Astrocyte (in vitro differentiated cells and primary cell): ENCODE data around the gene POU2F3. TPM values are rescaled to one million over a fixed set of nuclear protein-coding genes. Genes with fewer than 3 reads are reported as not detected.
A peak's percentile ranks its signal among the peaks of the same experiment; 100 is the strongest.

Experiments
- DNase-seq: peaks from one replicate; pipeline ENCODE4 v3.0.0-alpha.2; 2010; ENCODE audit warnings: low read depth
- FAIRE-seq: peaks from 2 replicates; lab custom pipeline; 2011; peaks lifted over from hg19 to GRCh38; lab: Jason Lieb, UNC
- H2AFZ ChIP-seq: 2 replicates; pipeline ENCODE4 v1.6.0; 2012; ENCODE audit warnings: low read depth, low read length, inconsistent platforms
- H3K27ac ChIP-seq: 2 replicates; pipeline ENCODE4 v1.5.1; 2011; ENCODE audit warnings: low read depth, low read length, inconsistent platforms
- H3K27me3 ChIP-seq: 2 replicates; pipeline ENCODE4 v1.6.0; 2011; ENCODE audit warnings: low read length, inconsistent platforms; ENCODE audit not compliant: insufficient read depth
- H3K36me3 ChIP-seq: 2 replicates; pipeline ENCODE4 v1.5.1; 2011; ENCODE audit warnings: low read length, inconsistent platforms; ENCODE audit not compliant: insufficient read depth
- H3K4me1 ChIP-seq: 2 replicates; pipeline ENCODE4 v1.5.1; 2011; ENCODE audit warnings: low read length, inconsistent platforms; ENCODE audit not compliant: insufficient read depth
- H3K4me2 ChIP-seq: 2 replicates; pipeline ENCODE4 v1.6.0; 2012; ENCODE audit warnings: low read length, inconsistent platforms
- H3K4me3 ChIP-seq: 2 replicates; pipeline ENCODE4 v1.5.1; 2011; ENCODE audit warnings: low read depth, mild to moderate bottlenecking, low read length, inconsistent platforms; ENCODE audit not compliant: insufficient read depth
- H3K79me2 ChIP-seq: 2 replicates; pipeline ENCODE4 v1.6.0; 2012; ENCODE audit warnings: mild to moderate bottlenecking, low read length, inconsistent platforms; ENCODE audit not compliant: insufficient read depth
- H3K9ac ChIP-seq: 2 replicates; pipeline ENCODE4 v1.6.0; 2012; ENCODE audit warnings: mild to moderate bottlenecking, low read length, inconsistent platforms
- H3K9me3 ChIP-seq: 2 replicates; pipeline ENCODE4 v1.5.1; 2012; ENCODE audit warnings: low read depth, mild to moderate bottlenecking, low read length, inconsistent platforms; ENCODE audit not compliant: insufficient read depth
- H4K20me1 ChIP-seq: 2 replicates; pipeline ENCODE4 v1.6.0; 2012; ENCODE audit warnings: low read length, inconsistent platforms; ENCODE audit not compliant: insufficient read depth
- H3K27ac Mint-ChIP-seq: one replicate; pipeline ENCODE4 v1.8.0; 2021; ENCODE audit warnings: mild to moderate bottlenecking, mixed read lengths; ENCODE audit not compliant: unreplicated experiment
- H3K27me3 Mint-ChIP-seq: one replicate; pipeline ENCODE4 v1.8.0; 2021; ENCODE audit warnings: low read depth, mixed read lengths; ENCODE audit not compliant: unreplicated experiment
- H3K36me3 Mint-ChIP-seq: one replicate; pipeline ENCODE4 v1.8.0; 2021; ENCODE audit warnings: low read depth, mixed read lengths; ENCODE audit not compliant: unreplicated experiment
- H3K4me1 Mint-ChIP-seq: one replicate; pipeline ENCODE4 v1.8.0; 2021; ENCODE audit warnings: low read depth, mixed read lengths; ENCODE audit not compliant: unreplicated experiment
- H3K4me3 Mint-ChIP-seq: one replicate; pipeline ENCODE4 v1.8.0; 2021; ENCODE audit warnings: mild to moderate bottlenecking, moderate library complexity, mixed read lengths; ENCODE audit not compliant: unreplicated experiment
- H3K9me3 Mint-ChIP-seq: one replicate; pipeline ENCODE4 v1.8.0; 2021; ENCODE audit warnings: mild to moderate bottlenecking, mixed read lengths; ENCODE audit not compliant: unreplicated experiment
- EZH2 ChIP-seq: IDR thresholded peaks from 2 replicates; pipeline ENCODE4 v1.6.1; 2012; ENCODE audit warnings: mild to moderate bottlenecking, low read length, inconsistent platforms; ENCODE audit not compliant: insufficient read depth
- total RNA-seq: library from RNA; stranded (reverse); gene quantifications from 2 replicates; pipeline ENCODE4 v1.2.1, GENCODE V29; 2021
- TF ChIP-seq, protein P1 (sequence below): IDR thresholded peaks from 2 replicates; pipeline ENCODE4 v1.5.1; 2011; ENCODE audit warnings: low read depth, mild to moderate bottlenecking, inconsistent platforms, low read length, moderate library complexity; ENCODE audit not compliant: insufficient read depth

POU2F3 gene
- total RNA-seq, 1 donor from 2014 or later = 0.20 TPM

DNA sequence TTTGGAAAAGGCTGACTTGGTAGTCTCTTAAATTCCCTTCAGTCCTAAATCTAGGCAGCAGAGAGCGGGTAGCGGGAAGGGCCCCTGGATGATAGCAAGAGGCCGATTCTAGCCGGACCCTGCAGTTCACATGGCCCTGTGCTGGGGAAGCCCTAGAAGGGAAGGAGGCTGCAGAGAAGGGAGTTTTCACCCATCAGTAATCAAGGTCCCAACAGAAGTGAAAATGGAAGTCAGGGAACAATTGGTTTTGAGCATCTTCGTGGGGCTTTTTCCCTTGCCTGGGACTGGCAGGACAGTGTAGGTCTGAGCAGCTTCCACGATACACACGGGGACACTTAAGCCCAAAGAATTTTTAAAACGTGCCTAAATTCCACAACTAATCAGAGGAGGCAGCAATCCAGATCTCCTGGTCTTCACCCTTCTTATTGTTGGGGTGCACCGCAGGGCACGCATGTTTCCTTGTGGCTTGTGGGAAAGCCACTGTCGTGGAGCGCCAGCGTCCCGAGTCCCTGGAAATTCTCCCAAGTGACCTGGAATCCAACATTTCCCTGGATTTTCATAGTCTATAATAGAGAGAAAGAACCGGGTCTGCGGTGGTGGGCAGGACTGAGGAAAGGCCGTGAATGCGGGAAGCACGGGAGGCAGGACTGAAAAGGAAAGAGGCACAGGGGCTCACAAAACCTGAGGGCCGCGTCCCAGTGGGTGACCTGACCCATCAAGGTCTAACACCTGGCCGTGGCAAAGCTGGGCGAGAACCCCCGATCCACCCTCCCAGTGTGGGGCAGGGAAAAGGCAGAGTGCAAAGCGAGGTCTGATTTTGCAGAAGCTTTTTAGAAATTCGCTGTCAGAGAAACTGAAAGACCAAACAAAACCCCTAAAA, 30.0 kb upstream of the POU2F3 start:
- H2AFZ ChIP-seq = peak overlapping the region; percentile 95
- no peaks in the 10 kb centered on the region for H3K9me3 Mint-ChIP-seq

GRCh38 chr11:120210626-120211521, 29.1 kb upstream of the POU2F3 start, which contains the start of gene OAF:
TSS of gene OAF (plus strand) at chr11:120211032. CDS start at chr11:120211280, 248 bp downstream.
- H3K9ac ChIP-seq = peak within 1 kb of the TSS; percentile 85
- H3K27me3 ChIP-seq = no peaks in the 10 kb centered on the region
- no peaks in the 10 kb centered on the region for H3K9me3 ChIP-seq
- H3K36me3 ChIP-seq = no peaks in the 10 kb centered on the region
- H3K4me3 ChIP-seq = peak within 1 kb of the TSS; percentile 74
- peak within 1 kb of the TSS; percentile 89 for H3K4me2 ChIP-seq
- peaks cover 34% of the 10 kb centered on the region for H3K79me2 ChIP-seq
- H3K9me3 Mint-ChIP-seq = peaks cover 1% of the 10 kb centered on the region
- H3K4me1 ChIP-seq = peaks cover 38% of the 10 kb centered on the region
- FAIRE-seq = no peak
- peak within 1 kb of the TSS; percentile 69 for H3K27ac ChIP-seq
- H3K4me1 Mint-ChIP-seq = peaks cover 23% of the 10 kb centered on the region
- H4K20me1 ChIP-seq = peaks cover 40% of the 10 kb centered on the region
- peak; percentile 77 for DNase-seq
- H3K27me3 Mint-ChIP-seq = peaks cover 33% of the 10 kb centered on the region
- H3K27ac Mint-ChIP-seq = peak within 1 kb of the TSS; percentile 96
- peaks cover 7% of the 10 kb centered on the region for H3K36me3 Mint-ChIP-seq
- H2AFZ ChIP-seq = peak within 1 kb of the TSS; percentile 95
- peak within 1 kb of the TSS; percentile 98 for H3K4me3 Mint-ChIP-seq
- TF ChIP-seq, protein P1, sequence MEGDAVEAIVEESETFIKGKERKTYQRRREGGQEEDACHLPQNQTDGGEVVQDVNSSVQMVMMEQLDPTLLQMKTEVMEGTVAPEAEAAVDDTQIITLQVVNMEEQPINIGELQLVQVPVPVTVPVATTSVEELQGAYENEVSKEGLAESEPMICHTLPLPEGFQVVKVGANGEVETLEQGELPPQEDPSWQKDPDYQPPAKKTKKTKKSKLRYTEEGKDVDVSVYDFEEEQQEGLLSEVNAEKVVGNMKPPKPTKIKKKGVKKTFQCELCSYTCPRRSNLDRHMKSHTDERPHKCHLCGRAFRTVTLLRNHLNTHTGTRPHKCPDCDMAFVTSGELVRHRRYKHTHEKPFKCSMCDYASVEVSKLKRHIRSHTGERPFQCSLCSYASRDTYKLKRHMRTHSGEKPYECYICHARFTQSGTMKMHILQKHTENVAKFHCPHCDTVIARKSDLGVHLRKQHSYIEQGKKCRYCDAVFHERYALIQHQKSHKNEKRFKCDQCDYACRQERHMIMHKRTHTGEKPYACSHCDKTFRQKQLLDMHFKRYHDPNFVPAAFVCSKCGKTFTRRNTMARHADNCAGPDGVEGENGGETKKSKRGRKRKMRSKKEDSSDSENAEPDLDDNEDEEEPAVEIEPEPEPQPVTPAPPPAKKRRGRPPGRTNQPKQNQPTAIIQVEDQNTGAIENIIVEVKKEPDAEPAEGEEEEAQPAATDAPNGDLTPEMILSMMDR = no peak
- no peak for TF ChIP-seq EZH2

More for the DNA sequence above, 30.0 kb upstream of the POU2F3 start:
- H4K20me1 ChIP-seq = peaks cover 33% of the 10 kb centered on the region
- H3K36me3 ChIP-seq = no peaks in the 10 kb centered on the region
- H3K9ac ChIP-seq = peak overlapping the region; percentile 85
- DNase-seq = no peak
- Mint-ChIP-seq H3K4me1 (peaks cover 24% of the 10 kb centered on the region), H3K4me3 (peak overlapping the region; percentile 88), H3K27me3 (peaks cover 35% of the 10 kb centered on the region), H3K36me3 (peaks cover 7% of the 10 kb centered on the region), H3K27ac (peak overlapping the region; percentile 94)
- no peaks in the 10 kb centered on the region for H3K27me3 ChIP-seq
- no peak for FAIRE-seq
- H3K9me3 ChIP-seq = no peaks in the 10 kb centered on the region
- H3K27ac ChIP-seq = peak overlapping the region; percentile 69
- peaks cover 34% of the 10 kb centered on the region for H3K79me2 ChIP-seq
- peak overlapping the region; percentile 89 for H3K4me2 ChIP-seq
- TF ChIP-seq, protein P1 = no peak
- no peak for TF ChIP-seq EZH2
- H3K4me1 ChIP-seq = peaks cover 38% of the 10 kb centered on the region
- peak overlapping the region; percentile 62 for H3K4me3 ChIP-seq
